Measurements from ENCODE around the gene TNNI3K. TPM values are rescaled to one million over a fixed set of nuclear protein-coding genes. Genes with fewer than 3 reads are reported as not detected.

Gene TNNI3K
- total and polyA plus RNA-seq, 2 of the 8 experiments (the other 6 are each of a cell fraction or from before 2014, with no cell fraction given): 0.41 to 0.48 TPM

- TF ChIP-seq NRF1 (IDR thresholded peaks at IDR 0.05; ENCODE audit: low read depth, low read length): no peak
- no peak for TF ChIP-seq EGR1 (IDR thresholded peaks at IDR 0.05; ENCODE audit: borderline replicate concordance, low read depth, low read length)
- TF ChIP-seq SAP30 (IDR thresholded peaks at IDR 0.05; ENCODE audit: insufficient read depth, insufficient replicate concordance, low read length): no peak
Observed at GRCh38 chr1:74362691-74363090, 127.5 kb downstream of the TNNI3K start (continued).

Measured in H1 (cell line).